Kidney epithelial cell (primary cell): Measurements from ENCODE around the gene HTRA2. TPM values are rescaled to one million over a fixed set of nuclear protein-coding genes. Genes with fewer than 3 reads are reported as not detected.

Experiments used
- DNase-seq: peaks from one replicate; pipeline ENCODE4 v3.0.0-alpha.2; 2010; ENCODE audit warnings: low read depth
- H3K27me3 ChIP-seq: 2 replicates; pipeline ENCODE4 v1.6.0; 2011; ENCODE audit warnings: low read length; ENCODE audit not compliant: control insufficient read depth, insufficient read depth
- H3K36me3 ChIP-seq: 2 replicates; pipeline ENCODE4 v1.5.1; 2011; ENCODE audit warnings: low read length; ENCODE audit not compliant: control insufficient read depth, insufficient read depth
- H3K4me3 ChIP-seq: 2 replicates; pipeline ENCODE4 v1.5.1; 2011; ENCODE audit warnings: low read depth, mild to moderate bottlenecking, control low read depth, low read length
- total RNA-seq: library from RNA; depleted of rRNA; stranded (reverse); fragments of >200 nt; gene quantifications from 2 replicates; pipeline ENCODE4 v1.2.3, GENCODE V29; 2015
- TF ChIP-seq, protein P1 (sequence below): IDR thresholded peaks from 2 replicates; pipeline ENCODE4 v1.5.1; 2011; ENCODE audit warnings: mild to moderate bottlenecking, moderate library complexity, low read length, control low read depth, inconsistent platforms; ENCODE audit not compliant: insufficient read depth, poor library complexity, severe bottlenecking

Gene HTRA2
- total RNA-seq, 1 donor from 2014 or later, result 35.1 TPM

DNA sequence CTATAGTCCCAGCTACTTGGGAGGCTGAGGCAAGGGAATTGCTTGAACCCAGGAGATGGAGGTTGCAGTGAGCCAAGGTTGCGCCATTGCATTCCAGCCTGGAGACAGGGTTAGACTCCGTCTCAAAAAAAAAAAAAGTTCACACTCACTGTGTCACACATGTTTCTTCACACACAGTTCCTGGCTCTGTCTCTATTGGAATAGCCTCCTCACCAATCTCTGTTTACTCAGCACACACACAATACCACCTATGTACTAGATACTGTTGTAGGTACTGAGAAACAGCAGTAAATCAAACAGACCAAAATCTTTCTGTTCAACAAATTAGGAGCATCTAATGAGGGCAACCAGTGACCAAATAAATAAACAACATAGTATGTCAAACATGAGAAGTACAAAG lies 43.6 kb upstream of the HTRA2 start:
- TF ChIP-seq, protein P1, sequence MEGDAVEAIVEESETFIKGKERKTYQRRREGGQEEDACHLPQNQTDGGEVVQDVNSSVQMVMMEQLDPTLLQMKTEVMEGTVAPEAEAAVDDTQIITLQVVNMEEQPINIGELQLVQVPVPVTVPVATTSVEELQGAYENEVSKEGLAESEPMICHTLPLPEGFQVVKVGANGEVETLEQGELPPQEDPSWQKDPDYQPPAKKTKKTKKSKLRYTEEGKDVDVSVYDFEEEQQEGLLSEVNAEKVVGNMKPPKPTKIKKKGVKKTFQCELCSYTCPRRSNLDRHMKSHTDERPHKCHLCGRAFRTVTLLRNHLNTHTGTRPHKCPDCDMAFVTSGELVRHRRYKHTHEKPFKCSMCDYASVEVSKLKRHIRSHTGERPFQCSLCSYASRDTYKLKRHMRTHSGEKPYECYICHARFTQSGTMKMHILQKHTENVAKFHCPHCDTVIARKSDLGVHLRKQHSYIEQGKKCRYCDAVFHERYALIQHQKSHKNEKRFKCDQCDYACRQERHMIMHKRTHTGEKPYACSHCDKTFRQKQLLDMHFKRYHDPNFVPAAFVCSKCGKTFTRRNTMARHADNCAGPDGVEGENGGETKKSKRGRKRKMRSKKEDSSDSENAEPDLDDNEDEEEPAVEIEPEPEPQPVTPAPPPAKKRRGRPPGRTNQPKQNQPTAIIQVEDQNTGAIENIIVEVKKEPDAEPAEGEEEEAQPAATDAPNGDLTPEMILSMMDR, result no peak
- H3K36me3 ChIP-seq, result no peaks in the 10 kb centered on the region
- no peaks in the 10 kb centered on the region for H3K27me3 ChIP-seq
- no peak overlapping the region for H3K4me3 ChIP-seq
- no peak for DNase-seq

DNA sequence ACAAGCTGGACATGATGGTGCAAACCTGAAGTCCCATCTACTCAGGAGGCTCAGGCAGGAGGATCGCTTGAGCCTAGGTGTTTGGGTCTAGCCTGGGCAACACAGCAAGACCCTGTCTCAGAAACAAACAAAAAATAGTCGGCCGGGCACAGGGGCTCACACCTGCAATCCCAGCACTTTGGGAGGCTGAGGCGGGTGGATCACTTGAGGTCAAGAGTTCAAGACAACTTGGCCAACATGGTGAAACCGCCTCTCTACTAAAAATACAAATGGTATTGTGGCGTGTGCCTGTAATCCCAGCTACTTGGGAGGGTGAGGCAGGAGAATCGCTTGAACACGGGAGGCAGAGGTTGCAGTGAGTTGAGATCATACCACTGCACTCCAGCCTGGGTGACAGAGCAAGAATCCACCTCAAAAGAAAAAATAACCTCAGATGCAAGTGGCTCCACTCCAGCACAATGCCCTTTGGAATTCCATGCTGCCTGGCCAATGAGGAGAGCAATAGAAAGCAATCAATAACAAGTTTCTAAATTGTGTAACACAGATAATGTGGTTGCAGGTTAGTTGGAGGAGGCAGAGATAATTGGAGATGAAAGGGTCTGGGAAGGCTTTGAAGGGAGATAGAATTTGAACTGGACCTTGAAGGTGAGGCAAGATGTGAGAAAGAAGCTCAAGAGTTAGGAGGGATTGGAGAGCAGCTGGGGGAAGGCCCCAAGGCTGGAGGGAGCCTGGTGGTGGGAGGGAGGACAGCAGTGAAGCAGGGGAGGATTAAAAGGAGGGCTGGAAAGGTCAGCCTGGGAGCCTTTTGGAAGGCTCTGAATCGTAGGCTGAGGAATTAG lies 40.9 kb upstream of the HTRA2 start:
- TF ChIP-seq, protein P1, result no peak

DNA sequence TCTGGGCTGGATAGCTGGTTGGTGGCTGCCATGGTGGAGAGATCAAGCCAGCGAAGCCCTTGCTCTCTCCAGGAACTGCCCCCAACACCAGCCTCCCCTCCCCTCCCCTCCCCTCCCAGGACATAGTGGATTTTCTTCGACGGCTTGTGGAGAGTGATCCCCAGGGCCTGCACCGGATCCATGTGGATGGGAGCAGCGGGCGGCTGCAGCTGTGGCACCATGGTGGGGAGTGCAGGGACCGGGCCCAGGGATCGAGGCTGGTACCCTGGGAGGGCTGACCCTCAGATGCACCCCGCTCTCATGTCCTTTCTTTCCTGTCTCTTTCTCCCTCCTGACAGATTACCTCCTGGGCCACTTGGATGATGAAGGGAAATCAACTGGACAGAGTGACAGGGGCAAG lies 39.8 kb upstream of the HTRA2 start:
- DNase-seq, result no peak
- H3K4me3 ChIP-seq, result no peak overlapping the region
- H3K36me3 ChIP-seq, result peaks cover 1% of the 10 kb centered on the region
- TF ChIP-seq, protein P1, result no peak
- no peaks in the 10 kb centered on the region for H3K27me3 ChIP-seq

More for the DNA sequence above, 40.9 kb upstream of the HTRA2 start:
- peaks cover 1% of the 10 kb centered on the region for H3K36me3 ChIP-seq
- DNase-seq, result no peak
- H3K4me3 ChIP-seq, result no peak overlapping the region
- no peaks in the 10 kb centered on the region for H3K27me3 ChIP-seq

DNA sequence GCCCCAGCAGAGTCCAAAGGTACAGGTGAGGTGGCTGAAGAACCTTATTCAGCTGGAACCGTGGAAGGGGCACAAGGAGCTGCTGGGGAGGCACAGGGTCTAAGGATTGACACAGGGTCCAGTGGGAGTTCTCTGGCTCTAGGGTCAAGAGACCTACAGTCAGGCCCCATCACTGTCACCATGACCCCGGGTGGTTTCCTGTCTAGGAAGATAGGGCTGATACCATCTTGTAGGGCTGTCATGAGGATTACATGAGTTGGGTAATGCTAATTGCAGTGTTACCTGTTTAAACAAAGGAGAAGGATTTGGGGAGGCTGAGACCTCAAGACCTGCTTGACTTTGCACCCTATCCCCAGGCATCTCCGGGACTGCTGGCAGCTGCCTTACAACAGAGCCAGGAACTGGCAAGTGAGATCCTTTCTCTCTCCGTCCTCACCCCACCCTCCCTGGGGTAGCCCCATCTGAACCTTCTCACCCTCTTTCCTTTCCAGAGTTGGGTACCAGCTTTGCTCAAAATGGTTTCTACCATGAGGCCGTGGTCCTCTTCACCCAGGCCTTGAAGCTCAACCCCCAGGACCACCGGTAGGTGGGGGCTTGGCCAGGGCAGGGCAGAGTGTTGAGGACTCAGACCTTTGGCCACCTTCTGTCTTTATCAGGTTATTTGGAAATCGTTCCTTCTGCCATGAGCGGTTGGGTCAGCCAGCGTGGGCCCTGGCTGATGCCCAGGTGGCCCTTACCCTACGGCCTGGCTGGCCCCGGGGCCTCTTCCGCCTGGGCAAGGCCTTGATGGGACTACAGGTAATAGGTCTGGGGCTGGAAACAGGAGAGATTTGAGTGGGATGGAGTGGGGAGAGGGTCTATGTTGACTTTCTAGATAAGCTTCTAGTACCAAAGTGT lies 37.8 kb upstream of the HTRA2 start:
- Histone ChIP-seq H3K4me3 (no peak overlapping the region), H3K36me3 (peaks cover 1% of the 10 kb centered on the region)
- DNase-seq, result no peak

DNA sequence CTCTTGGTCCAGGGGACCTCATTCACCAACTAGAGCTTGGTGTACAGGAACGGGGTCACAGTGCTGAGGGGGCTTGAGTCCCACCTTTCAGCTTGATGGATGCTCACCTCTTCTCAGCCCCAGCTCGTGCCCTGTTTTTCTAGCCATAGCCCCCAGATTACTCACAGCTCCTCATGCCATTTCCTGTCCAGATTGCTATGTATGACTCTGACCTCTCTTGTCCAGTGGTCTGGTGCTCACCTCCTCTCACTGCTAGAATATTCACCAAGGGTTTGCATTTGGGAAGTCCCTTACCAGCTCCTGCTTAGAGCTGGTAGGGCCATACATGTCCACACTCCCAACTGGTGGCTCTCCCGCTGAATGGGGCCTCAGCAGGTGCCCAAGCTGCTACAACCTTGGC lies 36.2 kb upstream of the HTRA2 start:
- no peak for DNase-seq
- peaks cover 1% of the 10 kb centered on the region for H3K36me3 ChIP-seq
- H3K4me3 ChIP-seq, result no peak overlapping the region
- H3K27me3 ChIP-seq, result peaks cover 12% of the 10 kb centered on the region
- TF ChIP-seq, protein P1, result no peak

More for the DNA sequence above, 37.8 kb upstream of the HTRA2 start:
- no peaks in the 10 kb centered on the region for H3K27me3 ChIP-seq
- TF ChIP-seq, protein P1, result no peak
